H1 (cell line): ENCODE results near the gene CBFA2T2. TPM values are rescaled to one million over a fixed set of nuclear protein-coding genes. Genes with fewer than 3 reads are reported as not detected.

ENCODE experiments used
- EGR1 ChIP-seq: IDR thresholded peaks from 2 replicates; pipeline ENCODE4 v1.6.1; 2011; ENCODE audit warnings: low read depth, low read length, borderline replicate concordance
- KDM1A ChIP-seq: fragments of 200-600, 300-600 bp; sonication (generic); IDR thresholded peaks from 2 replicates; pipeline ENCODE4 v1.7.1; 2016; ENCODE audit warnings: mild to moderate bottlenecking, low read length, borderline replicate concordance
- KDM5A ChIP-seq: fragments of 200-600 bp; IDR thresholded peaks from 2 replicates; pipeline ENCODE4 v1.7.1; 2012; ENCODE audit warnings: mild to moderate bottlenecking, low read length, inconsistent platforms, mixed read lengths
- MAFK ChIP-seq: IDR thresholded peaks from 2 replicates; pipeline ENCODE4 v1.6.1; 2012; ENCODE audit warnings: low read depth, mild to moderate bottlenecking, improper control_type of control experiment, low read length
- SUZ12 ChIP-seq: fragments of 200-600 bp; sonication (generic); IDR thresholded peaks from 2 replicates; pipeline ENCODE4 v1.6.1; 2012; ENCODE audit warnings: mild to moderate bottlenecking, inconsistent platforms, low read length, moderate library complexity, mixed read lengths
- polyA plus RNA-seq, 7 experiments: library from polyadenylated mRNA; depleted of rRNA in 3 of 7; stranded (reverse) in 5 of 7; unstranded in 2 of 7; fragments of >200 nt in 5 of 7; fragments of 200-250 nt in 2 of 7; gene quantifications; 1 replicate in 5 of 7; 2 replicates in 1 of 7; 4 replicates in 1 of 7; pipeline versions ENCODE4 v1.2.1 to v1.2.3, GENCODE V29; 2011 to 2013; ENCODE audit warnings: missing spikeins in 2 of 7, mixed read lengths in 2 of 7
- total RNA-seq: library from RNA; stranded (reverse); fragmentation: NEBNext Ultra II Directional; extraction: Animal tissue kit (Norgen Biotek cat#: 25700); gene quantifications from 2 replicates; pipeline ENCODE4 v1.2.1, GENCODE V29; 2021

The CBFA2T2 gene
- total and polyA plus RNA-seq, 2 of the 8 experiments (the other 6 are each of a cell fraction or from before 2014, with no cell fraction given), result 11.6 to 12.9 TPM

- TF ChIP-seq SUZ12, result no peak
- no peak for TF ChIP-seq KDM1A
- no peak for TF ChIP-seq KDM5A
- no peak for TF ChIP-seq MAFK
- no peak for TF ChIP-seq EGR1
Measured at GRCh38 chr20:33689493-33689892, 199.6 kb downstream of the CBFA2T2 start (continued).
